ENCODE results near the gene EFCC1. TPM values are rescaled to one million over a fixed set of nuclear protein-coding genes. Genes with fewer than 3 reads are reported as not detected.
A peak's percentile ranks its signal among the peaks of the same experiment; 100 is the strongest.

EFCC1 gene
- total RNA-seq, 1 donor from 2014 or later, result 1.5 TPM

GRCh38 chr3:129046037-129046731, 45.1 kb downstream of the EFCC1 start:
- Histone ChIP-seq H3K9me3 (replicated peaks) (peaks cover 30% of the 10 kb centered on the region), H3K4me1 (peaks cover 13% of the 10 kb centered on the region), H3K27me3 (ENCODE audit: low read depth) (peaks cover 13% of the 10 kb centered on the region), H3K4me3 (peak overlapping the region; percentile 63), H3K36me3 (no peaks in the 10 kb centered on the region), H3K27ac (replicated peaks) (no peak overlapping the region)
- intact Hi-C loops (cut with micrococcal nuclease), result no loop called here
- DNase-seq, result peak; percentile 15
- TF ChIP-seq CTCF (IDR thresholded peaks at IDR 0.05; ENCODE audit: borderline replicate concordance), result no peak

GRCh38 chr3:129046732-129047552, 45.8 kb downstream of the EFCC1 start:
- DNase-seq, result peak; percentile 13
- intact Hi-C loops (cut with micrococcal nuclease), result no loop called here
- H3K9me3 ChIP-seq (replicated peaks), result peaks cover 29% of the 10 kb centered on the region
- no peak overlapping the region for H3K27ac ChIP-seq (replicated peaks)
- no peak for TF ChIP-seq CTCF (IDR thresholded peaks at IDR 0.05; ENCODE audit: borderline replicate concordance)
- H3K4me1 ChIP-seq, result peaks cover 21% of the 10 kb centered on the region
- H3K27me3 ChIP-seq (ENCODE audit: low read depth), result peaks cover 13% of the 10 kb centered on the region
- no peaks in the 10 kb centered on the region for H3K36me3 ChIP-seq
- H3K4me3 ChIP-seq, result no peak overlapping the region

- Histone ChIP-seq H3K36me3 (no peaks in the 10 kb centered on the region), H3K4me1 (peaks cover 26% of the 10 kb centered on the region), H3K4me3 (no peak overlapping the region), H3K27ac (replicated peaks) (no peak overlapping the region), H3K27me3 (ENCODE audit: low read depth) (peaks cover 13% of the 10 kb centered on the region), H3K9me3 (replicated peaks) (peaks cover 26% of the 10 kb centered on the region)
- no peak for TF ChIP-seq CTCF (IDR thresholded peaks at IDR 0.05; ENCODE audit: borderline replicate concordance)
- intact Hi-C loops (cut with micrococcal nuclease), result no loop called here
- peak; percentile 9 for DNase-seq
These were observed 46.4 kb downstream of the EFCC1 start for GRCh38 chr3:129047553-129047839.

GRCh38 chr3:129050556-129051295, 49.6 kb downstream of the EFCC1 start:
- intact Hi-C loops (cut with micrococcal nuclease), result loop anchor here (5.0 kb wide), 1 partner anchor 197 kb away; the partner anchor contains the start of gene COPG1
- peaks cover 8% of the 10 kb centered on the region for H3K27me3 ChIP-seq (ENCODE audit: low read depth)
- peak overlapping the region; percentile 88 for H3K27ac ChIP-seq (replicated peaks)
- H3K4me1 ChIP-seq, result peaks cover 35% of the 10 kb centered on the region
- no peak for DNase-seq
- H3K36me3 ChIP-seq, result no peaks in the 10 kb centered on the region
- TF ChIP-seq CTCF (IDR thresholded peaks at IDR 0.05; ENCODE audit: borderline replicate concordance), result no peak
- no peak overlapping the region for H3K4me3 ChIP-seq
- H3K9me3 ChIP-seq (replicated peaks), result peaks cover 15% of the 10 kb centered on the region

GRCh38 chr3:129051871-129052340, 50.8 kb downstream of the EFCC1 start:
- Histone ChIP-seq H3K27ac (replicated peaks) (peak overlapping the region; percentile 88), H3K36me3 (no peaks in the 10 kb centered on the region), H3K4me3 (no peak overlapping the region), H3K27me3 (ENCODE audit: low read depth) (no peaks in the 10 kb centered on the region), H3K9me3 (replicated peaks) (peaks cover 15% of the 10 kb centered on the region), H3K4me1 (peaks cover 29% of the 10 kb centered on the region)
- intact Hi-C loops (cut with micrococcal nuclease), result loop anchor here (5.0 kb wide), 1 partner anchor 195 kb away; the partner anchor contains the start of gene COPG1
- TF ChIP-seq CTCF (IDR thresholded peaks at IDR 0.05; ENCODE audit: borderline replicate concordance), result no peak
- DNase-seq, result peak; percentile 43
